NCI-H748 treated with DMSO at 0.1 percent for 48 hours (cell line): ENCODE measurements around the gene RBPJ.

ENCODE experiments used
- DNase-seq: peaks from one replicate; lab custom pipeline; 2025; lab: John Stamatoyannopoulos, UW

The RBPJ gene

GRCh38 chr4:26459756-26460530, 139.1 kb downstream of the RBPJ start:
- DNase-seq: no peak

- DNase-seq: no peak
Measured at GRCh38 chr4:26462874-26463273, 142.1 kb downstream of the RBPJ start.

GRCh38 chr4:26463386-26463785, 142.6 kb downstream of the RBPJ start:
- DNase-seq: no peak

DNA sequence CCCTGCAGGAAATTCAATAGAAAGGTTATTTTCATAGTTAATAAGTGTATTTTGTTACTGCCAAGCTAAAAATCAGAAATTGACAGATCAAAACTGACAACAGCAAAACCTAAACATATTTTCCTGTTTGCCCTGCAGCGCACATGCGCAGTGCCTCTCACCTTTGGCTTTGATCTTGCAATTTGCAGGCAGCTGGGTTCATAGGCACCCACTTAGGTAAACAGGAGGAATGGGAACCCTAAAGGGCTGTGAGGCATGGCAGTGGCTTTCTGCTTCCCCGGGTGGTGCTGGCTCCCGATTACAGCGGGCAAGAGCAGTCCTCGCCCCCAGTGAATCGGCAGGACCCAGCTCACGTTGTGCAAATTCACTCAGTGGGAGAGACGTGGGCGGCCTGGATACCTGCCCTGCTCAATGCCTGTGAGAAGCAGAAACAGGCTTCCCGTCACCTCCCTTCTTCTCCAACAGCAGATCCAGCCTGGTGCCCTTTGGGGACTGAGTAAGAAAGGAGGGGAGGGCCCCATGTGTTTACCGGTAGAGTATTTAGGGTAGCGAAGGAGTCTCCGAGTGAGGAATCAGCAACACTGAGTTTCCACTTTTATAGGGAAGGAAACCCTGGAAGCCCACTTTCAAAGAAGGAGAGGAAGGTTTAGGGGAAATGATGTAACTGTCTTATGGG, 143.7 kb downstream of the RBPJ start:
- DNase-seq: no peak

DNA sequence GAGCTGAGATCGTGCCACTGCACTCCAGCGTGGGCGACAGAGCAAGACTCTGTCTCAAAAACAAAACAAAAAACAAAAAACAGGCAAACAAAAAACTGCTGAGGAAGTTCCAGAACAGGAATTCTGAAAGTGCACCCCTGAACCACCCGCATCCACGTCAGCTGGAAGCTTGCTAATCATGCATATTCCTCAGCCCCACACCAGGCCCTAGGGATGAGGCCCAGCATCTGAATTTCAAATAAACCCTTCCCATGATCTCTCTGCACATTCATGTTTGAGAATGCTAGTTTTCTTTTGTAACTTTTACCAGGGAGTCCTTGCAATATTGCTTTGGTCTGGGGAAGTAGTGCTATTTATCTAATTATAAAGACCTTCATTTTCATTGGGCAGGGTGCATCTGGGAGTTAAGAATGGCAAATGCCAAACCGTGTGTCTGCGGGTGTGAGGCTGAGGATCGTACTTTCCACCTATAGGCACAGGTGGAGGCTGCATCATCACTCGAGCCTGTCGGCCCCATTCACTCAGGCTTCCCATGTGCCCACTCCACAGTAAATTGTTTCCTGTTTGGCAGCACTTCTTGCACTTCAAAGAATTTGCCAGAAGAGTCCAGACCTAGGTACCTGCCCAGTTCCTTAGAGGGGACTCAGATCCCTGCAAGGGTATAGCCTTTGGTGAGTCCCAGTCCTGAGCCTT, 145.9 kb downstream of the RBPJ start:
- no peak for DNase-seq

- no peak for DNase-seq
Measured at GRCh38 chr4:26467724-26468123, 146.9 kb downstream of the RBPJ start.

- DNase-seq: no peak
Measured at GRCh38 chr4:26468283-26468949, 147.6 kb downstream of the RBPJ start.

GRCh38 chr4:26468977-26469376, 148.2 kb downstream of the RBPJ start:
- DNase-seq: no peak

DNA sequence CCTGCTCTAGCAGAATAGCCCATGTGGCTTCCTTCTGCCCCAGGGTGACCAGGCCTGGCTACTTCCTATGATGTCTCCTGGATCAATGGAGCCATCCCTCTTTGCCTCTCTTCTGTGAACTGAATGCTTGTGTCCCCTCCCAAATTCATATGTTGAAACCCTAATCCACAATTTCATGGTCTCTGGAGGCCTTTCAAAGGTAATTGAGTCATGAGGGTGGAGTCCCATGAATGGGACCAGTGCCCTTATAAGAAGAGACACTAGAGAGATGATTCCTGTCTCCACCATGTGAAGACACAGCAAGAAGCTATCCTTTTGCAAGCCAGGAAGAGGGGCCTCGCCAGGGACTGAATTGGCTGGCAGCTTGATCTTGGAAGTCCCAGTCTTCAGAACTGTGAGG, 151.1 kb downstream of the RBPJ start:
- no peak for DNase-seq

GRCh38 chr4:26473893-26474292, 153.1 kb downstream of the RBPJ start:
- no peak for DNase-seq

DNA sequence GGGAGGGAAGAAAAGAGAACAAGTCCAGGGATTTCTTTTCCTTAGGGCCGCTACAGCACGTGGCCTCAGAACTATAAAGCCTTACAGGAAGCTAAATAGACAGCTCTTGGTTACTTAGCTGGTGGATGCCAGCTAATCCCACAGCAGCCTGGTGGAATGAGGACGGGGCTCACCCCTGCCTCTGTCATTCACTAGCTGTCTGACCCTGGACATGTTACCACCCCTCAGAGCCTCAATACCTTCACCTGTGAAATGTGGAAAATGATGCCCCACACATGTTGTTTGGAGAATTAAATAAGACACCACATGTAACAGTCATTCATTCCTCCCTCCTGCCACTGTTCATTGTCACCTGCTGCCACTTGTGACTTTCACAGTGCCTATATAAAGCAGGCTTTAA, 153.7 kb downstream of the RBPJ start:
- DNase-seq: no peak

- DNase-seq: no peak
Measured at GRCh38 chr4:26475716-26476115, 154.9 kb downstream of the RBPJ start.

DNA sequence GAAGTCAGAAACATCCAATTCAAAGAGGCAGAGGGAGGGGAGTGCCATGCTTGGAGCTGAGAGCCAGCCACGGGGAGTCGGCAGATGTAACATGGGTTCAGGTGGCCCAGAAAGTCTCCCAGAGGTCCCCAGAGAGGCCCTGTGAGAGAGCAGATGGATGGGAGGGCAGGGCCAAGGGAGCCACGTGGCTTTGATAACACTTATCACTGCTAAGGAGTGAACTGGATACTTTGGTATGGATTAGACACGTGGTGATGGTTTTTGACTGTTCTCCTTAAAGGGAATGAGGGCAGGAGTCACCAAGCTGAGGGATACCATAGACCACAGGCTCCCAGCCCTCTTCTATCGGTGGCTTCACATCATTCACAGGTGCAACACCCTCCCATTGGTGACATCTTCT, 155.7 kb downstream of the RBPJ start:
- DNase-seq: no peak

DNA sequence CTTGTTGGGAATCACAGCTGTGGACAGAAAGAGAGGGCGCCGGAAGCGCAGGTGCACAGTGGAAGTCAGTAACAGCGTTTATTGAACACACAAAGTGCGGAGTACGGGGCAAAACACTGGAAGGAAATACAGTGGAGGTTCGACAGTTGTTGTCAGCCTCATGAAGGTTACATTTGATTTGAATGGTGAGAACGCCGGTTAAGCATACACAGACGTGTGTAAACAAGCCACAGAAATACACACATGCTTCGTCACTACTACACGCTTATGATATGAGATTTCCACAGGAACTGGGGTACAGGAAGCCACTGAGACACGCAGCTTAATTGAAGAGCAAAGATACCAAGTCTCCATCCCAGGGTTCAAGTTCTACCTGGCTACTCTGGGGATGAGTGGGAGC, 157.5 kb downstream of the RBPJ start:
- no peak for DNase-seq

- no peak for DNase-seq
Measured at GRCh38 chr4:26482508-26483462, 162.0 kb downstream of the RBPJ start.

GRCh38 chr4:26484032-26484515, 163.3 kb downstream of the RBPJ start:
- no peak for DNase-seq

DNA sequence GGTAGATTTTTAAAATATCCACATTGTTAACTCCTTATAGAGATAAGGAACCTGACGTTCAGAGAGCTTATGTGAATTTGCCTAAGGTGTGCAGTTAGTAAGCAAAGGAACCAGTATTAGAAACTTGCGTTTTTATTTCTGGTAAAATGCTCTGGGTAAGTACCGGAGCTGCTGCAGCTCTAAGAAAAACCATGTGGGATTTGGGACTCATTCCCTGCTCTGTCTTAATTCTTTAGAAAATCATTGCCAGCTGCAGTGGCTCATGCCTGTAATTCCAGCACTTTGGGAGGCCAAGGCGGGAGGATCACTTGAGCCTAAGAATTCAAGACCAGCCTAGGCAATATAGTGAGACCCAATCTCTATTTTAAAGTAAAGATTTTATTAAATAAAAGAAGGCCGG, 163.7 kb downstream of the RBPJ start:
- no peak for DNase-seq
